ENCODE data around the gene FTSJ3.

The FTSJ3 gene

DNA sequence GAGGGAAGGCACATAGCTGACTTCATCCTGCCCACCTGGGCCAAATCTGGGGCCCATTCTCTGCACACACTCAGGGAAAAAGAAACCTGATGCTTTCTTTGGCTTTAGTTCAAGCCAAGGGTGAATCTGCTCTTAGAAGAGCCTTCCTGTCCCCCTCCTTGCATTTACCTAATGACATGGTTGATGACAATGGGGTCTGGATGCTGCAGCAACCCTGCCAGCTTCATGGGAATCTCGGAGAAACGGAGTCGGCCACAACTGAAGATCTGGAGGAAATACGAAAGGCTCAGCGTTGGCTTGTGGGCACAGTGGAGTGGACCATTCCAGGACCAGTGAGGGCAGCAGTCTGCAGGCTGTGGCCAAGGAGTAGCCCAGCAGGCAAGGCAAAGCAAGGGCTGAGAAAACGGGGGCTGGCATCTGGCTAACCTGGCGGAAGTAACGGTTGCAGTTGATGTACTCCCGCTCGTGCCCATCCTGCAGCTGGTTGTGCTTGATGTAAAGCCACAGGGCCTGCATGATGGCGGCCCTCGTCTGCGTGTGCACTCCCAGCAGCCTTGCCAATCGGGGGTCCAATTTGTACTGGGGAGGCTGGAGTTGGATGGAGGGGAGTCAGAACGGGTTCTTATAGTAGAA is 6.4 kb upstream of the FTSJ3 start:
- peak overlapping the region; percentile 74 for H3K27ac ChIP-seq
- H3K9me3 ChIP-seq, result no peaks in the 10 kb centered on the region
- TF ChIP-seq, protein P1, sequence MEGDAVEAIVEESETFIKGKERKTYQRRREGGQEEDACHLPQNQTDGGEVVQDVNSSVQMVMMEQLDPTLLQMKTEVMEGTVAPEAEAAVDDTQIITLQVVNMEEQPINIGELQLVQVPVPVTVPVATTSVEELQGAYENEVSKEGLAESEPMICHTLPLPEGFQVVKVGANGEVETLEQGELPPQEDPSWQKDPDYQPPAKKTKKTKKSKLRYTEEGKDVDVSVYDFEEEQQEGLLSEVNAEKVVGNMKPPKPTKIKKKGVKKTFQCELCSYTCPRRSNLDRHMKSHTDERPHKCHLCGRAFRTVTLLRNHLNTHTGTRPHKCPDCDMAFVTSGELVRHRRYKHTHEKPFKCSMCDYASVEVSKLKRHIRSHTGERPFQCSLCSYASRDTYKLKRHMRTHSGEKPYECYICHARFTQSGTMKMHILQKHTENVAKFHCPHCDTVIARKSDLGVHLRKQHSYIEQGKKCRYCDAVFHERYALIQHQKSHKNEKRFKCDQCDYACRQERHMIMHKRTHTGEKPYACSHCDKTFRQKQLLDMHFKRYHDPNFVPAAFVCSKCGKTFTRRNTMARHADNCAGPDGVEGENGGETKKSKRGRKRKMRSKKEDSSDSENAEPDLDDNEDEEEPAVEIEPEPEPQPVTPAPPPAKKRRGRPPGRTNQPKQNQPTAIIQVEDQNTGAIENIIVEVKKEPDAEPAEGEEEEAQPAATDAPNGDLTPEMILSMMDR (IDR thresholded peaks at IDR 0.05), result no peak
- H3K27me3 ChIP-seq, result no peaks in the 10 kb centered on the region
- H3K4me1 ChIP-seq (ENCODE audit: control insufficient read depth in 1 of 2, insufficient read depth in 1 of 2, low read depth in 1 of 2, low read length in 1 of 2), result peaks cover 15 to 24% of the 10 kb centered on the region in 2 experiments
- H3K36me3 ChIP-seq, result peaks cover 80% of the 10 kb centered on the region
- no peak overlapping the region for H3K4me3 ChIP-seq (ENCODE audit: low read depth in 1 of 2, low read length in 1 of 2)

DNA sequence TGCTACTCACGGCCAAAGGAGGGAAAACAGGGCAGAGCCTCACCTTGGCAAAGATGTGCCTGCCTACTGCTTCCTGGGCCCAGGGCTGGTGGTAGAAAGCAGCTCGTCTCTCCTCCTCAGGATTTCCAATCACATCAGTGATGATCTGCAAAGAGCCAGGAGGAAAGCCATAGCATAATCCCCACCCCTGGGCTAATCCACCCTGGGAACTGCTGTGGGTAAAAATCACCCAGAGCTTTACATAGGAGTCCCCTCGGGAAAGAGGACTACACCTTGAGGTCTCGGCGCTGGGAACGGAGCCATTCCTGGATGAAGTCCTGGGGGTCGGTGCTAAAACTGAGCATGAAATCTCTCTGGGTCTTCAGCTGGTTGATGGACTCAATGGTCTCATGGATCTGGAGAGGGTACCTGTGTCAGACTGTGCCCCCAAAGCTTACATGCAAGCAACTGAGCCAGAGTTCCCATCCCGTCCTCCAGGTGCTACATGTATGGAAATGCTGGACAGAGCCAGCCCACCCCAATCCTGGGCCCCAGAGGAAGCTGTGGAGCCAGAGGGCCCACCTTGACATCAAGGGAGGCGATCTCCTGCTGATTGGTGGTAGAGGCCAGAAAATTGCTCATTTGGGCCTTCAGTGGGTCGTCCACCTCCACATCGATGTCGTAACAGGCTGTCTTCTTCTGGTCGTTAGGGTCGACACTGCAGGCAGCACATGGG is 5.7 kb upstream of the FTSJ3 start:
- no peaks in the 10 kb centered on the region for H3K27me3 ChIP-seq
- peaks cover 80% of the 10 kb centered on the region for H3K36me3 ChIP-seq
- H3K4me1 ChIP-seq (ENCODE audit: control insufficient read depth in 1 of 2, insufficient read depth in 1 of 2, low read depth in 1 of 2, low read length in 1 of 2), result peaks cover 16 to 24% of the 10 kb centered on the region in 2 experiments
- TF ChIP-seq, protein P1 (IDR thresholded peaks at IDR 0.05), result no peak
- no peak overlapping the region for H3K4me3 ChIP-seq (ENCODE audit: low read depth in 1 of 2, low read length in 1 of 2)
- peak overlapping the region; percentile 74 for H3K27ac ChIP-seq
- no peaks in the 10 kb centered on the region for H3K9me3 ChIP-seq

GRCh38 chr17:63832455-63832854 is 5.0 kb upstream of the FTSJ3 start:
- H3K27ac ChIP-seq, result no peak overlapping the region
- TF ChIP-seq, protein P1 (IDR thresholded peaks at IDR 0.05), result no peak
- no peaks in the 10 kb centered on the region for H3K9me3 ChIP-seq
- no peaks in the 10 kb centered on the region for H3K27me3 ChIP-seq
- H3K4me1 ChIP-seq (ENCODE audit: control insufficient read depth in 1 of 2, insufficient read depth in 1 of 2, low read depth in 1 of 2, low read length in 1 of 2), result peaks cover 23 to 31% of the 10 kb centered on the region in 2 experiments
- H3K4me3 ChIP-seq (ENCODE audit: low read depth in 1 of 2, low read length in 1 of 2), result no peak overlapping the region
- peaks cover 80% of the 10 kb centered on the region for H3K36me3 ChIP-seq

DNA sequence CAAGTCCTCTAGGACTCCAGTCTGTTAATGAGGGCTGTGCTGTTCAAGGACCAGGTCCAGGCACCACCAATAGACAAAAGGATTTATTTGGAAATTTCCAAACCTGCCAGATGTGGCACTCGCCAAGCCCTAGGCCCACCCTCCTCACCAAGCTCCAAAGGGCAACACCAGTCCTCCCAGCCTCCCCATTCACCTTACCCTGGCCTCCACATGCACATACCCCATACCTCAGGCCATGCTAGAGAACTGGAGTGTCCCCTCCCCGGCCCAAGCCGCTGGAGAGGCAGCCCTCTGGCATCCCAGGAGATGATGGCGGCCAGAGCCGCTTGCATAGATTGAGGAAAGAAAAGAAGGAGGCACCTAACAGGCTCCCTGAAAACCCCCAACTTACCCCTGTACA is 4.6 kb upstream of the FTSJ3 start:
- H3K27me3 ChIP-seq, result no peaks in the 10 kb centered on the region
- no peak overlapping the region for H3K27ac ChIP-seq
- H3K4me1 ChIP-seq (ENCODE audit: control insufficient read depth in 1 of 2, insufficient read depth in 1 of 2, low read depth in 1 of 2, low read length in 1 of 2), result peaks cover 24 to 32% of the 10 kb centered on the region in 2 experiments

GRCh38 chr17:63831505-63831904 is 4.0 kb upstream of the FTSJ3 start:
- Histone ChIP-seq H3K4me1 (ENCODE audit: control insufficient read depth in 1 of 2, insufficient read depth in 1 of 2, low read depth in 1 of 2, low read length in 1 of 2) (peaks cover 26 to 36% of the 10 kb centered on the region in 2 experiments), H3K9me3 (no peaks in the 10 kb centered on the region), H3K36me3 (peaks cover 73% of the 10 kb centered on the region), H3K4me3 (ENCODE audit: low read depth in 1 of 2, low read length in 1 of 2) (no peak overlapping the region), H3K27me3 (no peaks in the 10 kb centered on the region), H3K27ac (peak overlapping the region; percentile 5)
- TF ChIP-seq, protein P1 (IDR thresholded peaks at IDR 0.05), result no peak

More for the DNA sequence above, 4.6 kb upstream of the FTSJ3 start:
- Histone ChIP-seq H3K9me3 (no peaks in the 10 kb centered on the region), H3K36me3 (peaks cover 78% of the 10 kb centered on the region), H3K4me3 (ENCODE audit: low read depth in 1 of 2, low read length in 1 of 2) (no peak overlapping the region)
- TF ChIP-seq, protein P1 (IDR thresholded peaks at IDR 0.05), result no peak

Measured in neutrophil (primary cell).